ENCODE measurements around the gene PUS3.

PUS3 gene

DNA sequence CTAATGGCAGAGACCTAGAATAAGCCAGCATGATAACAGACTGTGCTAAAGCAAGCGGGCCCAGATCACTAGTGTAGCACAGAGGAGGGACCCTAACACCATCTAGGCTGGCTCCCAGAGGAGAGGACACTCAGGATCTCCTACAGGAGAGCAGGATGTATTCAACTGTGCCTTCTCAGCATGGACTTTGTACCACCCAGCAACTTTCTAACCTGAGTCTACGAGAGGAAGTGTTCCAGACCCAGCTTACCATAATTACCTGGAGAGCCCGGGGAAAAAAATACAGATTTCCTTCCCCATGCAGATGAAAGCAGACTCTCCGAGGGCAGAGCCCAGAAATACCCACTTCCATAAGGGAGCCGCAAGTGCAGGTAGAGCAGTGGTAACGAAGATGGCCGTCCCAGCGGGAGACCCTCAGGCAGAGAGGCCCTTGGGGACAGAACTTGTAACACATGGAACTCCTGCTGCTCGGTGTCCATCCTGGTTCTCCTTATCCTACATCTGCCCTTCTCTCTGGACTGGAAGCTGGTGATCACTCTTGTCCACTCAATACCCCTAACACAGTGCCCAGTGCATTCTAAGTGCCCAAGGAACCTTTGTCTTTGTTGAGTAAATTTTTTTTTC lies 21.5 kb upstream of the PUS3 start:
- no peak for DNase-seq (ENCODE audit: low read depth)
- no peak overlapping the region for H3K4me3 ChIP-seq (ENCODE audit: low read length)
- TF ChIP-seq, protein P1, sequence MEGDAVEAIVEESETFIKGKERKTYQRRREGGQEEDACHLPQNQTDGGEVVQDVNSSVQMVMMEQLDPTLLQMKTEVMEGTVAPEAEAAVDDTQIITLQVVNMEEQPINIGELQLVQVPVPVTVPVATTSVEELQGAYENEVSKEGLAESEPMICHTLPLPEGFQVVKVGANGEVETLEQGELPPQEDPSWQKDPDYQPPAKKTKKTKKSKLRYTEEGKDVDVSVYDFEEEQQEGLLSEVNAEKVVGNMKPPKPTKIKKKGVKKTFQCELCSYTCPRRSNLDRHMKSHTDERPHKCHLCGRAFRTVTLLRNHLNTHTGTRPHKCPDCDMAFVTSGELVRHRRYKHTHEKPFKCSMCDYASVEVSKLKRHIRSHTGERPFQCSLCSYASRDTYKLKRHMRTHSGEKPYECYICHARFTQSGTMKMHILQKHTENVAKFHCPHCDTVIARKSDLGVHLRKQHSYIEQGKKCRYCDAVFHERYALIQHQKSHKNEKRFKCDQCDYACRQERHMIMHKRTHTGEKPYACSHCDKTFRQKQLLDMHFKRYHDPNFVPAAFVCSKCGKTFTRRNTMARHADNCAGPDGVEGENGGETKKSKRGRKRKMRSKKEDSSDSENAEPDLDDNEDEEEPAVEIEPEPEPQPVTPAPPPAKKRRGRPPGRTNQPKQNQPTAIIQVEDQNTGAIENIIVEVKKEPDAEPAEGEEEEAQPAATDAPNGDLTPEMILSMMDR (conservative IDR thresholded peaks at IDR 0.05; ENCODE audit: low read depth, low read length) = no peak

DNA sequence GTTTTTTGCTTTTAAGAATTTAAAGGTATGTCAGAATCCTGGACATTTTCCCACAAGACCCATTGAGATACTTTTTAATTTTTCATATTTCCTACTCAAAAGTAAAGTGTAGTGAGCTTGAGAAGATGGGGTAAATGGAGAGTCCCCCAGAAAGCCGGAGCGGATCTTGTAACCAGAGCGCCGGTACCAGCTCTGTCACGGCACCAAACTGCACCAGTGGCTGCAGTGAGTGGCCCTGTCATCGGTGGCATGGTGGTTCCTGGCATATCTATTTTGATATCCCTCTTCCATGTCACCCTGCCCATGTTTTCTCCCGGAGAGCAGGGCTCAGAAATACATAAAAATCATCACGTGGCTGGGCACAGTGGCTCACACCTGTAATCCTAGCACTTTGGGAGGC lies 20.6 kb upstream of the PUS3 start:
- no peak overlapping the region for H3K4me3 ChIP-seq (ENCODE audit: low read length)
- no peak for DNase-seq (ENCODE audit: low read depth)
- TF ChIP-seq, protein P1 (conservative IDR thresholded peaks at IDR 0.05; ENCODE audit: low read depth, low read length) = no peak

DNA sequence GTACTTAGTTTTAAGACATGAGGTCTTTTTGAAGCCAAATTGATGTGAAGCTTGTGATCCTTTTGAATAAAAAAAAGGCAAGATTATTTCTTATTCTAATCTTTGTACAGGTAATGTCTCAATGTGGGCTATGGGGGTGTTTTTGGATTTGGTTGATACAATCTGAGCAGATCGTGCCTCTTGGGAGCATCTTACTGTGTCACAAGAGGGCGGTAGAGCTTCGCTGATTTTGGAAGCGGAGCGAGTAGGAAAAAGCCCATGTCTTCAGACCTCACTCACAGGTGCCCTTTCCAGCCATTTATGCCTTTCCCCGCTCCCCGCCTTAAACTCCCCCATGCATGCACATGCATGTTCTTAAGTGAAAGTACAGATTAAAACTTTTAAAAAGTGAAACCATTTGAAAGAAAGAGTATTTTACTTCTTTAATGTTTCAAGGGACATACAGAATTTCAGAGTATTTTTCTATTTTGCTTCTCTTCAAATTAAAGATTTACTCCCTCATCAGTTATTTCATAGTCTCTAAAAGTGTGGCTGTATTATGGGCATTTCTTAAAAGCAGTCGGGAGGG lies 20.1 kb upstream of the PUS3 start:
- TF ChIP-seq, protein P1 (conservative IDR thresholded peaks at IDR 0.05; ENCODE audit: low read depth, low read length) = peak; percentile 92
- H3K4me3 ChIP-seq (ENCODE audit: low read length) = no peak overlapping the region
- peak; percentile 10 for DNase-seq (ENCODE audit: low read depth)

GRCh38 chr11:125922156-125922555 lies 19.1 kb upstream of the PUS3 start:
- TF ChIP-seq, protein P1 (conservative IDR thresholded peaks at IDR 0.05; ENCODE audit: low read depth, low read length) = no peak
- no peak for DNase-seq (ENCODE audit: low read depth)
- no peak overlapping the region for H3K4me3 ChIP-seq (ENCODE audit: low read length)

DNA sequence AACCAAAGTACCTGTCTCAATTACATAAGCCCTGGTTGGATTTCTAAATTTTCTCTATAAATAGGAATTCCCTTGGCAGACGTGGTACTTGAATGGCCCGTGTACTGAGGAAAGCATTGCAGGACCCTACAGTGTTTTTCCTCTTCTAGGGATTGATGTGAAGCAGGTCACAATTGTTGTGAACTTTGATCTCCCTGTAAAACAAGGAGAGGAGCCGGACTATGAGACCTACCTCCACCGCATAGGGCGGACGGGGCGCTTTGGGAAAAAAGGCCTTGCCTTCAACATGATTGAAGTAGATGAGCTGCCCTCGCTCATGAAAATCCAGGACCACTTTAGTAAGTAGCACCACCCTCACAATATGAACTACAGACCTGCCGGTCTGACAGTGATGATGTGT lies 18.0 kb upstream of the PUS3 start:
- TF ChIP-seq, protein P1 (conservative IDR thresholded peaks at IDR 0.05; ENCODE audit: low read depth, low read length) = no peak
- DNase-seq (ENCODE audit: low read depth) = no peak
- no peak overlapping the region for H3K4me3 ChIP-seq (ENCODE audit: low read length)

- H3K4me3 ChIP-seq (ENCODE audit: low read length) = no peak overlapping the region
- TF ChIP-seq, protein P1 (conservative IDR thresholded peaks at IDR 0.05; ENCODE audit: low read depth, low read length) = no peak
- DNase-seq (ENCODE audit: low read depth) = no peak
These were observed 15.3 kb upstream of the PUS3 start for GRCh38 chr11:125918140-125918840.
